AG09319 (cell line): ENCODE results near the gene RNF135.
"Not testable (repeated sequence)": the region's sequence is repeated elsewhere in the genome, so short reads cannot be mapped to it uniquely, and the experiment has no call there.

Experiments used
- DNase-seq: peaks from one replicate; pipeline ENCODE4 v3.0.0-alpha.2; 2010; ENCODE audit warnings: low read depth; ENCODE audit errors: extremely low read depth
- CTCF ChIP-seq: IDR thresholded peaks from 2 replicates; pipeline ENCODE4 v1.5.1; 2011; ENCODE audit warnings: low read depth, mild to moderate bottlenecking, inconsistent platforms, low read length, moderate library complexity

The RNF135 gene

GRCh38 chr17:30957741-30958140 is 13.1 kb upstream of the RNF135 start:
- no peak for TF ChIP-seq CTCF
- no peak for DNase-seq

- no peak for DNase-seq
- no peak for TF ChIP-seq CTCF
Observed at GRCh38 chr17:30958187-30958586, 12.7 kb upstream of the RNF135 start.

- DNase-seq = no peak
- TF ChIP-seq CTCF = no peak
Observed at GRCh38 chr17:30961209-30962188, 9.3 kb upstream of the RNF135 start.

- DNase-seq = not testable (repeated sequence)
Observed at GRCh38 chr17:30964312-30964711, 6.5 kb upstream of the RNF135 start.

- no peak for TF ChIP-seq CTCF
- DNase-seq = no peak
Observed at GRCh38 chr17:30964876-30965275, 6.0 kb upstream of the RNF135 start.

GRCh38 chr17:30965686-30966085 is 5.2 kb upstream of the RNF135 start:
- DNase-seq = no peak
- no peak for TF ChIP-seq CTCF

- DNase-seq = not testable (repeated sequence)
Observed at GRCh38 chr17:30967911-30968310, 2.9 kb upstream of the RNF135 start.

- no peak for TF ChIP-seq CTCF
- no peak for DNase-seq
Observed at GRCh38 chr17:30969989-30970830, 629 bp upstream of the RNF135 start.
